HL-60 (cell line): ENCODE results near the gene SH3TC2.
"Not testable (repeated sequence)": the region's sequence is repeated elsewhere in the genome, so short reads cannot be mapped to it uniquely, and the experiment has no call there.

ENCODE experiments used
- DNase-seq, 2 experiments: peaks; one replicate each; pipeline ENCODE4 v3.0.0-alpha.2; 2010 to 2020; ENCODE audit warnings: low read depth in 1 of 2, low spot score in 1 of 2
- H3K27ac ChIP-seq: fragments of 250-450 bp; sonication (Bioruptor Pico); replicated peaks from 2 replicates; pipeline ENCODE4 v1.5.1; 2020; ENCODE audit warnings: mild to moderate bottlenecking, moderate library complexity
- H3K27me3 ChIP-seq: fragments of 250-450 bp; sonication (Bioruptor Pico); 2 replicates; pipeline ENCODE4 v1.5.1; 2021; ENCODE audit warnings: mild to moderate bottlenecking, moderate library complexity; ENCODE audit not compliant: insufficient read depth, poor library complexity, severe bottlenecking
- H3K4me3 ChIP-seq: replicated peaks from 2 replicates; pipeline ENCODE4 v1.5.1; 2011; ENCODE audit warnings: mild to moderate bottlenecking, control low read depth, low read length; ENCODE audit not compliant: insufficient read depth
- GABPA ChIP-seq: IDR thresholded peaks from 2 replicates; pipeline ENCODE4 v1.6.1; 2012; ENCODE audit warnings: low read depth
- POLR2AphosphoS5 ChIP-seq: IDR thresholded peaks from 2 replicates; pipeline ENCODE4 v1.6.1; 2012; ENCODE audit warnings: low read depth
- SPI1 ChIP-seq: IDR thresholded peaks from 2 replicates; pipeline ENCODE4 v1.6.1; 2012; ENCODE audit warnings: low read depth, mild to moderate bottlenecking, borderline replicate concordance
- TF ChIP-seq, protein P1 (sequence below): IDR thresholded peaks from 2 replicates; pipeline ENCODE4 v1.6.1; 2012; ENCODE audit warnings: low read depth; ENCODE audit not compliant: insufficient replicate concordance
- TF ChIP-seq, protein P2 (sequence below): IDR thresholded peaks from one replicate; pipeline ENCODE4 v1.5.1; 2011; ENCODE audit warnings: low read length, control low read depth, inconsistent platforms; ENCODE audit not compliant: insufficient read depth

The SH3TC2 gene

DNA sequence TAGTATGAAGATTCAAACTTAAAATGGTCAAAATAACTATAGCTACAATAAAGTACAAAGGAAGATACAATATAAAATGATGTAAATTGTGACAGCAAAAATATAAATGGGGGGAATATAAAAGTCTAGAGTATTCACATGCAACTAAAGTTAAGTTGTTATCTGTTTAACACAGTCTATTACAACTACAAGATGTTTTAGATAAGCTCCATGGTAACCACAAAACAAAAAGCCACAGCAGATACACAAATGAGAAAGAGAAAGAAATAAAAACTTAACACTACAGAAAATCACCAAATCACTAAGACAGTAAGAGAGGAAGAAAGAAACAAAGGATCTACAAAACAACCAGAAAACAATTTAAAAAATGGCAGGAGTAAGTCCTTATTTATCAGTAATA, 17.0 kb upstream of the SH3TC2 start:
- Histone ChIP-seq H3K27me3 (no peaks in the 10 kb centered on the region), H3K4me3 (no peak overlapping the region), H3K27ac (no peak overlapping the region)
- DNase-seq = no peak
- TF ChIP-seq, protein P1, sequence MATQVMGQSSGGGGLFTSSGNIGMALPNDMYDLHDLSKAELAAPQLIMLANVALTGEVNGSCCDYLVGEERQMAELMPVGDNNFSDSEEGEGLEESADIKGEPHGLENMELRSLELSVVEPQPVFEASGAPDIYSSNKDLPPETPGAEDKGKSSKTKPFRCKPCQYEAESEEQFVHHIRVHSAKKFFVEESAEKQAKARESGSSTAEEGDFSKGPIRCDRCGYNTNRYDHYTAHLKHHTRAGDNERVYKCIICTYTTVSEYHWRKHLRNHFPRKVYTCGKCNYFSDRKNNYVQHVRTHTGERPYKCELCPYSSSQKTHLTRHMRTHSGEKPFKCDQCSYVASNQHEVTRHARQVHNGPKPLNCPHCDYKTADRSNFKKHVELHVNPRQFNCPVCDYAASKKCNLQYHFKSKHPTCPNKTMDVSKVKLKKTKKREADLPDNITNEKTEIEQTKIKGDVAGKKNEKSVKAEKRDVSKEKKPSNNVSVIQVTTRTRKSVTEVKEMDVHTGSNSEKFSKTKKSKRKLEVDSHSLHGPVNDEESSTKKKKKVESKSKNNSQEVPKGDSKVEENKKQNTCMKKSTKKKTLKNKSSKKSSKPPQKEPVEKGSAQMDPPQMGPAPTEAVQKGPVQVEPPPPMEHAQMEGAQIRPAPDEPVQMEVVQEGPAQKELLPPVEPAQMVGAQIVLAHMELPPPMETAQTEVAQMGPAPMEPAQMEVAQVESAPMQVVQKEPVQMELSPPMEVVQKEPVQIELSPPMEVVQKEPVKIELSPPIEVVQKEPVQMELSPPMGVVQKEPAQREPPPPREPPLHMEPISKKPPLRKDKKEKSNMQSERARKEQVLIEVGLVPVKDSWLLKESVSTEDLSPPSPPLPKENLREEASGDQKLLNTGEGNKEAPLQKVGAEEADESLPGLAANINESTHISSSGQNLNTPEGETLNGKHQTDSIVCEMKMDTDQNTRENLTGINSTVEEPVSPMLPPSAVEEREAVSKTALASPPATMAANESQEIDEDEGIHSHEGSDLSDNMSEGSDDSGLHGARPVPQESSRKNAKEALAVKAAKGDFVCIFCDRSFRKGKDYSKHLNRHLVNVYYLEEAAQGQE = no peak
- TF ChIP-seq GABPA (no peak), SPI1 (no peak), POLR2AphosphoS5 (no peak)
- TF ChIP-seq, protein P2, sequence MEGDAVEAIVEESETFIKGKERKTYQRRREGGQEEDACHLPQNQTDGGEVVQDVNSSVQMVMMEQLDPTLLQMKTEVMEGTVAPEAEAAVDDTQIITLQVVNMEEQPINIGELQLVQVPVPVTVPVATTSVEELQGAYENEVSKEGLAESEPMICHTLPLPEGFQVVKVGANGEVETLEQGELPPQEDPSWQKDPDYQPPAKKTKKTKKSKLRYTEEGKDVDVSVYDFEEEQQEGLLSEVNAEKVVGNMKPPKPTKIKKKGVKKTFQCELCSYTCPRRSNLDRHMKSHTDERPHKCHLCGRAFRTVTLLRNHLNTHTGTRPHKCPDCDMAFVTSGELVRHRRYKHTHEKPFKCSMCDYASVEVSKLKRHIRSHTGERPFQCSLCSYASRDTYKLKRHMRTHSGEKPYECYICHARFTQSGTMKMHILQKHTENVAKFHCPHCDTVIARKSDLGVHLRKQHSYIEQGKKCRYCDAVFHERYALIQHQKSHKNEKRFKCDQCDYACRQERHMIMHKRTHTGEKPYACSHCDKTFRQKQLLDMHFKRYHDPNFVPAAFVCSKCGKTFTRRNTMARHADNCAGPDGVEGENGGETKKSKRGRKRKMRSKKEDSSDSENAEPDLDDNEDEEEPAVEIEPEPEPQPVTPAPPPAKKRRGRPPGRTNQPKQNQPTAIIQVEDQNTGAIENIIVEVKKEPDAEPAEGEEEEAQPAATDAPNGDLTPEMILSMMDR = no peak

DNA sequence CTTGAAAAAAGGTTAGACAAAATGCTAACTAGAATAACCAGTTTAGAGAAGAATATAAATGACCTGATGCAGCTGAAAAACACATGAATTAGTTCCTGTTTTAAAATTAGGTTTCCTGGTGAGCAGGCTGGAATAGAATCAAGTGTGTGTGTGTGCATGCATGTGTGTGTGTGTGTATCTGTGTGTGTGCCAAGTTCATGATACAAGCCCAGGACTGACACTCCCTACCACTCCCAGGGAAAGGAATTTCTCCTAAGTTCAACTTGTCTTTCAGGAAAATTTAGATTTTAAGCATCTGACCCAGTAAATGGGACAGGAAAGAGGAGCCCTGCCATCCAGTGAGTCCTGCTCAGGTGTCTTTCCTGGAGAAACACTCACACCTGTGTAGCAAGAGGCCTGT, 11.2 kb upstream of the SH3TC2 start:
- DNase-seq, H3K27ac ChIP-seq, H3K27me3 ChIP-seq, H3K4me3 ChIP-seq: not testable (repeated sequence)

DNA sequence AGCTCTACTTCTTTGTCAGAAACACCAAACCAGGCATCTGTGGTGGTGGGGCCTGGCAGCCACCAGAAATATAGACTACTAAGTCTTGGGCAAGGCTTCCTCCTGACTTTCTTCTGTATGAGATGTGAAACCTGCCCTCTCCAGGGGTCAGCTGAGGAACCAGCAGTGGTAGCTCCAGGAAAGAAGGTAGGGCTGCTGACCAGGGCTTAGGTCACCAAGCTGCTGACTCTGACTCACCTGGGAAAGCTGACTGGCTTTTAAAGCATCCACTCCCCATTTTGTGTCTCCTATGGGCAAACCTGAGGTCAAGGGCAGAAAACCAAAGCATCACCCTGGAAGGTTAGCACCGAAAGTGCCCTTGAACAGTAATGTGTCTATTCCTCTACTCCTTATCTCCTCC, 10.4 kb upstream of the SH3TC2 start:
- TF ChIP-seq, protein P1 = no peak
- TF ChIP-seq SPI1 (no peak), POLR2AphosphoS5 (no peak), GABPA (no peak)
- TF ChIP-seq, protein P2 = no peak
- Histone ChIP-seq H3K4me3 (no peak overlapping the region), H3K27ac (no peak overlapping the region), H3K27me3 (peaks cover 2% of the 10 kb centered on the region)
- no peak for DNase-seq

DNA sequence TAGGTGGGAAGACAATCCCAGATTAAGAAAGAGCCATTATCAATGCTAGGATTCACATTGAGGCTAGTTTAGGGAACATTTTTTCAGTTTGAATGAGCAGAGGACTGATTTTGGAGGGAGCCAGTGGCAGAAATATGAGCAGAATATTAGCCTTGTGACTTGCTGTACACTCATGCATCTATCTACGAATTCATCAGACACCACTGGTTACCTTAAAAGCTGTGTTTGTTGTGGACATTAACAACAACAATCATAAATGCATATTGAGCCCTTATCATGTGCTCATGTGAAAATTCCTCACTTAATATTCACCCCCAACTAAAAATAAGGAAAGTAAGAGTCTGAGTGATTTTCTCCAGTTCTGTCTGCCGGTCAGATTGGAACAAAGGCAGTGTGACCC, 9.9 kb upstream of the SH3TC2 start:
- H3K27me3 ChIP-seq = peaks cover 2% of the 10 kb centered on the region
- TF ChIP-seq POLR2AphosphoS5 = no peak
- no peak for TF ChIP-seq SPI1
- TF ChIP-seq, protein P2 = no peak
- TF ChIP-seq, protein P1 = no peak
- TF ChIP-seq GABPA = no peak
- no peak overlapping the region for H3K4me3 ChIP-seq
- no peak overlapping the region for H3K27ac ChIP-seq
- DNase-seq = no peak
